Pons (tissue), 1 donor: ENCODE results near the gene TMEM250.

Source experiments
- DNase-seq: peaks from one replicate; pipeline ENCODE4 v3.0.0-alpha.2; 2016; ENCODE audit warnings: low spot score

TMEM250 gene

DNA sequence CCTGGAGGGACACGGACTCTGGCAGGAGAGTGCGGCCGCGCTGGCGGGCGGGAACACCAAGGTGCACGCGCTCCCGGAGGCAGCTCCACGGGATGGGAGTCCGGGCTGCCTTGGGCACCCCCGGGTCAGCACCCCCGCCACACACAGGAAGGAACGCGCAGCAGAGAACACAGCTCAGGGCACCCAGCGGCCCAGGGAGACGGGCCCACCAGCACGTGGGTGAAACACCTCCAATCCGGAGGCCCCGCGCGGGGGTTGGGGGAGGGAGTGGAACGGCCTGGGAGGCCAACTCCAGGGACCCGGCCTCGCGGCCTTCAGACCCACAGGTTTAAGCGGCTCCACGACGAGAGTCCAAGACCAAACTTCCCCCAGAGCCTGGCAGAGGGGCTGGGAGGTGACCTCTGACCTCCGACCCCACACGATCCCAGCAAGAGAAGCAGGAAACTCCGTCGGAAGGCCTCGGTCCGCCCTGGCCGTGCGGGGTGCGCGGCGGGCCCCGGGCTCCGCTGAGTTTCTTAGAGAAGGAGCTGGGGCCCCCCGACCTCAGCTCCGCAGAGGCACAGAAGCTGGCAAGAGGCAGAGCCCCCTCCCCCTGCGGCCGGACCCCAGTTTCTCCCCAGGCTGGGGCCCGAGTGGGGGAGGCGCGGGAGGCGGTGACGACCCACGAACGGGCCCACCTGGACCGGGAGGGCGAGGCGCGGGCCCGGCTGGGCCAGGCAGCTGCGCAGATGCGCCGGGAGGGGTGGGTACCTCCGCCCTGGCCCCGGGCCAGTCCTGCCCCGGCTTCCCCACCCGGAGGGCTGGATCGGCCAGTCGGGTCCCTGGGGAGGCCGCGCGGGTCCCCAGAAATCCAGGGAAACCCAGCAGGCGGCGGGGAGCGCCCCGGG lies 24.4 kb downstream of the TMEM250 start:
- DNase-seq, result no peak

DNA sequence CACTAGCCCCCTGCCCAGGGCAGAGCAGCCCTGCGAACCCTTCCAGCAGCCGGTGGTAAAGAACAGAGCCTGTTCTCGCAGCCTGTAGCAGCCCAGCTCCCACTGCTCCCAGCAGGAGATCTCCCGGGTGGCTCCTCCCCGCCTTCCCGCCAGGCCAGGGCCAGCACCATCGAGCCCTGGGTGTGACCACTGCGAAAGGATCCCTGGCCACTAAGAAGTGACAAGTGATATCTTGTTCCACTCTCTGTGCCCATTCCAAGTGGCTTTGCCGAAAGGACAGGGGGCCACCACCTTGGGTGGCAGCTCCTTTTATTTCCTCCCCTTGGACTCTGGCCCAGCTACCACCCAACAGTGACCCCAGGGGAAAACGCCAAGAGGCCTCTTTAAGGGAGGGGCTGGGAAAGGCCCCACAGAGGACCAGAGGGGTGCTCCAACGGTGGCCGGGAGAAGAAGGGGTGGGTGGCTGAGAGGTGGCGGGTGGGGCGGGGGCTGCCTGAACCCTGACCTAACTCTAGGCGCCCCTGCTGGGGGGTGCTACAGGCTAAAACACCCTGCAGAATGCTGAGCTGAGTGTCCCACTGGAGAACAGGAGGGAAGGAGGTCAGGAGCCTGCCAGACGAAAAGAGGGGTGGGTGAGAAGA lies 25.2 kb downstream of the TMEM250 start:
- peak; percentile 42 for DNase-seq

DNA sequence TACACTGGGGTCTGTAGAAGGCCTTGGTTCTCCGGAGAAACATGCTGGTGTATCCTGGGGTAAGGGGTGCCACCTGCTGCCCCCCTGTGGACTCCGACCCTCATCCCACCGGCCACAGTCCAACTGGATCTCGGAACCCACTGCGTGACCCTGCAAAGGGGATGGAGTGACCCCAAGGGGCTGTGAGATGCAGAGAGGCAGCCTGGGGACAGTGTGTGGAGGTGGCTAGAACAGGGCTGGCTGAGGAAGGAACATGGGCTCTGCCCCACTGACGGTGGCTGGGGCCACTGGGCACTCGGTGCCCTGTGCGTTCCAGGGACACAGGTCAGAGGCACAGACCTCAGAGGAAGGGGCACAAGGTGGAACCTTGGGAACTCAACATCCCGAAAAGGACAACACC lies 25.9 kb downstream of the TMEM250 start:
- no peak for DNase-seq

DNA sequence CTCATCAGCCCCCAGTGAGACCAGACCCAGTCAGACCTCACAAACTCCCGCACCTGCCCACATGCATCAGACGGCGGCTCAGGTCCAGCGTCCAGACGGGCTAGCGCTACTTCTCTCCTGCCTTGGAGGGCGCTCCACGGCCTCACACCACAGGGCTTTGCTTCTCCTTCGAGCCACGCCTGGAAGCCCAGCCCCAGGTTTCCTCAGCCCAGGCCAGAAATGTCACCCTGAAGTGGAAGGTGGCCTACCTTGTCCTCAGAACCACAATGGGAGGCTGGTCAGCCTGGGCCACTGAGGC lies 26.4 kb downstream of the TMEM250 start:
- DNase-seq, result no peak

DNA sequence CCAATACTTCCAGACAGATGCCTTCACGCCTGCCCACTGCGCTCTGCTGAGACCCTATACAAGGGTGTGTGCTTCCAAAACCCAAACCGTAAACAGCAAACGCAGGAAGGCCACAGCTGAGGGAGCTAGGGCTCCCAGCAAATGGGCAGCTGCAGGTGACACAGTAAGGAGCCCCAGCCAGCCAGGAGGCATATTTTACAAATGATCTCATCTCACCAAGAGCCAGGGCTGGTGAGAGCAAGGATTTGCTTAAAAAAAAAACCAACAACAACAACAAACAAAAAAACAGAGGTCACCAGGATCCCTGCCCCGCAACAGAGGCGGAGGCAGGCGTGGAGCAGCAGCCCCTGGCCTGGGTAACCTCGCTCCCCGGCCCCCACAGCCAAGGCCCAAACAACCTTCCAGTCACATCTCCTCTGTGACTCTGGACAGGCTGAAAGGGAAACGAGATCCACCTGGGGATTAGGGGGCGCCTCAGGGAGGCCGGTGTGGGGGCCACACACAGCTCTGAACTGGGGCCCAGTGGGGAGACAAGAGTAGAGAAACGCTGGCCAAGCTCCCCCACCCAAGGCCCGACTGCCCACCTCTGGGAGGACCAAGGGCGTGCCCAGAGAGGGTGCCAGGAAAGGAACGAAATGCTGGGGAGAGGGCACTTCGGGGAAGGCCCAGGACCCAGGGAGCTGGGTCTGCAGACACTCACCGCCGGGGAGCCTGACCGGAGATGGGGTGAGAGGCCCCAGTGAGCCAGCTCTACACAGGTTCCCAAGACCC lies 26.9 kb downstream of the TMEM250 start:
- no peak for DNase-seq

DNA sequence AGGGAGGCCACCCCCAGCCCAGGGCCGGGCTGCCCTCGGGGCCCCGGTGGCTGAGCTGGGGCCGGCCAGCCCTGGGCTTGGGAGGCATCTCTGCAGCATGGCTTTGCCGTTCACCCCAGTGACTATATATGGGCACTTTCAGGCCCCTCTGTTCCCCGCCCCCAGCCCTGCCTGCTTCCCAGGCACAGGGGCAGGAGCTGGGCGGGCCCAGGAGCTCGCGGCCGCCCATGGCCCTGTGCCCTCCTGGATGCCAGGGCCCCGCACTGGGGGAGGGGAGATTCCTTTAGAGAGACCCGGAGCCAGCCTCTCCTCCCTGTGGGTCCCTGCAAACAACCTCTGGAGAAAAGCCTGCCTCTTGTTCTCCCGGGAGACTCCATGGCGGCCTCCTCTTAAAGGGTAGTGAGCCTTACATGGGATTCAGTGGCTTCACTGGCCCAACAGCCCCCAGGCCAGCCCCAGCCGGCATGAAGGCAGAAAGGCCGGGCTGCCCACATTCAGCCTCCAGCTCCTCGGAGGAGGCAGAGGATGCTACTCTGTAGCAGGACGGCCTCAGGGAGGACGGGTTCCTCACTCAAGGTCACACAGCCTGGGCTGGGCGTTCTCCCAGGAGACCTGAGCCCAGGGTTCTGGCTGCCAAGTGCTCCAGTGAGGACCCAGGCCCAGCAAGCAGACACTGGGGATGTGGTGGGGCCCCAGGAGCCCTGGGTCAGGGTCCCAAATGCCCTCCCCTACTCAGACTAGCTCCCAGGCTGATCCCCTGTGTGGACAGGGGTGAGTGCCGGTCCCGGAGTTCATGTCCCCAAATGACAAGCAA lies 27.7 kb downstream of the TMEM250 start:
- no peak for DNase-seq

DNA sequence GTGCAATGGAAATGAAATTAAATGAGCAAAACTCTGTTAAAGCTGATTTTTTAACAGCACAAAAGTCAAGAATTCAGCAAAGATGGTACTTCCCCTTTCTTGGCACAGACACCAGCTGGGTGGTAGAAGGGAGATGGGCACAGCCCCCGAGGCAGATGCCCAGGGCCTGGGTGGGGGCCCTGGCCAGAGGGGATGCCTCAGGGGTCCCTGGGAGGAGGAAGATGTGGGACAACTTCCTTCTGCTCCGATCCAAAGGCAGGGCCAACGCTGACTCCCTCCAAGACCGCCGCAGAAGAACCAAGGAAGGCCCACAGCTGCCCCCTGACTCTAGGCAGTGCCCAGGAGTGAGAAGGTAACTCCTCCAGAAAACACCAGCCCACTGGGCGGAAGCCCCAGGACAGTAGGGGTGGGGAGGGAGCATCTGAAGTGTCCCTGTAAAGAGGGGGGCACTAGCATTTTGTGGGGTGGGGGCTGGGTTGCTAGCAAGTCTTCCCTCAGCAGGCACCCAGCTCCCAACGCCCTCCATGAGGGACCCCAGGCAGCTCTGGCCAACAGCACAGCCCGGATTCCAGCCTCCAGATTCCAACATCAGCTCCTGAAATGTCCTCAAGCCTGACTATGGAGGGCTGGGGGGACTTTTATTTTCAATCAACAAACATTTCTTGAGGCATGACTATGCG lies 28.5 kb downstream of the TMEM250 start:
- no peak for DNase-seq

DNA sequence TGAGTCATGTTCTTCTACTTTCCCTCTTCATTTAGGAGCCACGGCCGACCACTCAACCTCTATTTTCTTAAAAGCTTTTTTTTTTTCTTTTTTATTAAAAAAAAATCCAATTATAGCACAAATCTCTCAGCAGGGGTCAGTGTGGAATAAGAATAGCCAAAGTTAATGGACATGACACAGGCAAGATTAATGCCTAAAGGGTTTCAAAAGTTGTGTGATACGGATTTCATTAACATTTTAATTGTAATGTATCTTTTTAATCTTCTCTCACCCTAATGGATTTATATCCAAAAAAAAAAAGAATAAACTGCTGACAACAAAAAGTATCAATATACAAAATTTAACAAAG lies 29.0 kb downstream of the TMEM250 start:
- DNase-seq, result peak; percentile 50

DNA sequence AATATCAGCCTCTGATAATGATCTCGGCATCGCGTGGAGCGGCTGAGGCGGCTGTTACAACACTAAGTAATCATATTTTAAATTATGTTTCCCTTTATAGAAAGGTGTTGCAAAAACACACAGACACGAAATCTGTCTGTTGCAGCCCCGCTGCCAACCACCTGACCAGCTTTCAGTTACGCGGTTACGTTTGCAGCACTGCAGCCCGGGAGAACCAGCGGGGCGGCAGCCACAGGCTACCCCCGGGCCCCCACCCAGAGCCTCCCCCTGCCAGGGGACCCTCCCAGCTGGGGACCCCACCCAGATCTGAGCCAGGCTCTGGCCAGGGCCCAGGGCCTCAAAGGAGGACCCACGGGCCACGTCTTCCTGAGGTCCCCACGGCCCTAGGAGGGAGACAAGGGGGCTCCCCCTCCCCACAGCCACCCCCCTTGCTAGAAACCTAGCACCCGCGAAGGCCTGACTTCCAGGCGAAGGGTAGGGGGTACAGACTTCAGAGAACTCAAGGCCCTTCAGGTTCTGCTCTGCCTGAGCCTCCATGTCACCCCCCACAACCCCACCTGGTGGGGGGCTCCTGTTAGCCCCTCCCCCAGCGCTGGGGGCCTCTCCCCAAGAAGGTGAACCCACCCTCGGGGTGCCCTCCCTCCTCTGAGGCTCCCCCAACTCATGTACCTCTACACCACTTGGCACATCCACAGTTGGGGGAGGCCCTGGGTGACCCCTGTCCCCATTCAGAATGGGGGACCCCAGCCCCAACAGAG lies 29.6 kb downstream of the TMEM250 start:
- no peak for DNase-seq

DNA sequence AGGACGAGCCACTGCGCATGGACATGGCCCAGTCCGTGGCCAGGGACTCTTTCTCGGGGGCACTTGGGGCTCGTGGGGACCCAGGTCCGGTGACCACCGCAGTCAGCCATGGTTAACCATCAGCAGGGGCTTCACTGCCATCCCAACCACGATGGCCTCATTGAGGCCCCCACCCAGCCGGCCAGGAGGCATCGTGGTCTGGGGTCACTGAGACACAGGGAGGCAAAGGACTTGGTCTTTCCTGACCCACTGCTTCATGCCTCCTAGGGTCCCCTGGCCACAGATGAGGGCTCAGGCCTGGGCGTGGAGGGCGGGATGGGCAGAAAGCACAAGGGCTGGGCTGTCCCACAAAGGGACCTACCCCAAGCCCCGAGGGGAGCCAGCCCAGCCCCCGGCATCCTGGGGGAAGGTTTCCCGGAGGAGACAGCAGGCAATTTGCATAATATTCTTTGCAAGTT lies 30.2 kb downstream of the TMEM250 start:
- no peak for DNase-seq

DNA sequence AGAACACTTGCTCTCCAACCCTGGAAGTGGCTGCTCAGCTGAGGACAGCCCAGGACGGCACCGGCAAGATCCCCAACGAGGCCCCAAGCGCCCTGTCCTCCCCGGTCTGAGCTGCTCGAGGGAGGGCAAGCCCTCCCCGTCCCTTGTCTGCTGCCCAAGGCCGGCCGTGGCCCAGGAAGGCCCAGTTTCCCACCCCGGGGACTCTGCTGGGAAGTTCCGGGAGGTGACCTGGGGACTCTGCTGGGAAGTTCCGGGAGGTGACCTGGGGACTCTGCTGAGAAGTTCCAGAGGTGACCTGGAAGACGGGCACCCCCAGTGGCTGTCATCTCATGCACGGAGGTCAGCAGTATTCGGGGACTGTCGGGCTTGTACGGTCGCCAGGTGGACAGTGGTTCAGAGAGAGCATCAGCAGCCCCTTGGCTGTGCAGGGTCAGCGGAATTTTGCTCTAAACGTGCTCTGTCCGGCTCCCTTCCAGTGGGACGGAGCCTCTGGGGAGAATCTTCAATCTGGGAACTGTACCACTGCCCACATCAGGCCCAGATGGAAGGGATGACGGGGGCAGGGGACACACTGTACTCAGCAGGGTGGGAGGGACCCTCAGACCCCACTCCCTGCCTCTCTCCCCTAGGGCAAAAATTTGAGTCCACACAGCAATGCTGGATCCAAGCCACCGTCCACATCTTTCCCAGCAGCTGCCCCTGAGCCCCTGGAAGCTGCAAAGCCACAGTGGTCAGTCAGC lies 30.8 kb downstream of the TMEM250 start:
- DNase-seq, result no peak

DNA sequence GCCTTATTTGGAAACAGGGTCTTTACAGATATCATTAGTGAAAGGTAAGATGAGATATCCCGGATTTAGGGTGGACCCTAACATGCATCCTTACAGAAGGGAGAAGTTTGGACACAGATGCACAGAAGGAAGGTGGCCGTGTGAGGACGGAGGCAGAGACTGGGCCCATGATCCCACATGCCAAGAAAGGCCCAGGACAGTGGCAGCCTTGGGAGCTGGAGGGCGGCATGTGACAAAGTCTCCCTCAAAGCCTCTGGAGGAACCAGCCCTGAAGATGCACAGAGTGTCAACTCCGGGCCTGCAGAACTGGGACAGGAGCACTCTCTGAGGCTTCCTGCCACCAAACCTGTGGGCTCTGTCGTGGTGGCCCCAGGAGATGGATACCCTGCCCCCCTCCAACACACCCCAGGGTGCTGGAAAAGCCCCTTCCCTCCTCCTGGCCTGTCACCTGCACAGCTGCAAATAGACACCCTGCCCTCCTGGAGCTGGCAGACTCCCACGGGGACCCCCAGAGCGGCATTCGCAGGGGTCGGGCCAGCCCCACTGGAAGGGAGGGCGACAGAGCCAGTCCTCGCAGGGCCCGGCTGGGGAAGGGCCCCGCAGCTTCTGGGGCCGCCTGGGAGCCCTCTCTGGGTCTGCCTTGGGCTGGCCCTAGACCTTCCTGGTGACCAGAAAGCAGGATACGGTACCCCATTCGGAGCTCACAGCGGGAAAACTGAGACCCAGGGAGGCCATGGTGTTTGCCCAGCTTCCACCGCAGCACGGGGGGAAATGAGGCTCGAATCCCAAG lies 31.5 kb downstream of the TMEM250 start:
- DNase-seq, result no peak

DNA sequence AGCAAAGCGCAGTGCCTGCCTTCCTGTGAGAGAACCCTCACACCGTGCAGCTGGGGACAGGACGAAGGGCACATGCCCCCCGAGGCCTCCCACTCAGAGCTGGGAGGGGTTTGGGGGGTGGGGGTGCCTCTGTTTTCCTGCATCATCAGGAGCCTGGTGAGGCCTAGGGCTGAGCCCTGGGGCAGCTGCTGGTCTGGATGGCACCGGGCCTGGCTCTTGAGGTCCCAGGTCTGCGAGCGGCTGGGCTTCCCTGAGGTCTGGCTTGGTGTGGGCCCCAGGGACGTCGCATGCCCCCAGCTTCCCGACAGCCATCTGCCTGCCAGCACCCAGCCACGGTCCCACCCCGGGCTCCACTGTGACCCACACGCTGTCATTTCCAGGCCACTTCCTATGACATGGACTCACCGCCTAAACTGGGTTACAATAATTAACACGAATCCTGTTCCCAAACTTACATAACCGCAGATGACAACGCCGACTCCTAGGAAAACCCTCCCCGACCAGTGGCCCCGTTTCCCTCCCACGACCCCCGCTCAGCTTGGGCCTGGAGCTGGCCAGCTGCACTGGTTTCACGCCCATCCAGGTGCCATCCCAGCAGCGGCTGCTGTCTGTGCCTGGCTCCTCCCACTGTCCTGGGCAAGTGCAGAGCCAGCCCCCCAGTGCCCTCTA lies 32.3 kb downstream of the TMEM250 start:
- no peak for DNase-seq

DNA sequence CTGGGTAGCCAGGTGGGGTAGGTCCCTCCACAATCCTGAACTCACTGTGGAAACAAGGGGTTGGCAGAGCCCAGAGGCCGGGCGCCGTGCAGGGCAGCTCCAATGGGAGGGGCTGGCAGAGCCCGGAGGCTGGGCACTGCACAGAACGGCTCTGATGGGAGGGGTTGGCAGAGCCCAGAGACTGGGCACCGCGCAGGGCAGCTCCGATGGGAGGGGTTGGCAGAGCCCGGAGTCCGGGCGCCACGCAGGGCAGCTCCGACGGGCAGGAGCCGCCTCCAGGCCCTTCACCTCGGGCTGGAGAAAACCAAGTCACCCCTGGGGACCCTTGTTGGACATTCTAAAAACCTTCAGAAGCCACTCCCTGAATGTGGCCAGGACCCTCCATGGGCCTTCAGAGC lies 32.9 kb downstream of the TMEM250 start:
- peak; percentile 87 for DNase-seq

DNA sequence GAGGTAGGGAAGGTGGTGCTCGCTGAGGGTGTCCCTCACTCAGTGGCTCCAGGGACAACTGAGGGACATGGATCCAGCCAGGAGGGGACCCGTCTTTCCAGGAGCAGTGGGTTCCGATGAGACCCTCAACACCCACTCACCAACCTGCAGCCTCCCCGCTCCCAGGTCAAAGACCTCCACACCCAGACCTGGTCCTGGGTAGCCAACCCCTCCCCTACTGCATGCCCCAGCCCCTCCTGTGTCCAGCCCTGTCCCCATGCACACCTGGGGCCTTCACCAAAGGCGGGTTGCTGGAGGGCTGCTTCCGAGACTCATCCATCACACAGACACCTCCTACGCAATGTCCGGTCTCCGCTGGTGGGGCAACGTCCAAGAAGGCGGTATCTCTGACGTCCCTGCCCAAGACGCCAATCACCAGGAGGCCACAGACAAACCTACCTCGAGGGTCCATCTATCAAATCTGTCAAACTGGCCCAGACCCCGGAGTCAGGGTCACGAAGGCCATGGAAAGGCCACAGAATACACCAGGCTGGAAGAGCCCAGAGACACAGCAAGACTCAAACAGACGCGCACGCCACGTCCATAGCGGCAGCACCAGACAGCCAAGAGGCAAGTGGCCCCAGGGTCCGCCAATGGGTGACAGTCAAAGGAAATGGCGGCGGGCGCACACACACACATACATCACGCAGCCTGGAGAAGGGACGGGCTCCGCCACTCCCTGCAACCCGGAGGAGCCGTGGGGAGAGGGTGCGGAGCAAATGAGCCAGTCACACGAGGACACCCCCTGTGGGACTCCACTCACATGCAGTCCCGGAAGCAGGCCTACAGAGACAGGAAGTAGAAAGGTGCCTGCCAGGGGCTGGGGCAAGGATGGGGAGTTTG lies 34.4 kb downstream of the TMEM250 start:
- no peak for DNase-seq

DNA sequence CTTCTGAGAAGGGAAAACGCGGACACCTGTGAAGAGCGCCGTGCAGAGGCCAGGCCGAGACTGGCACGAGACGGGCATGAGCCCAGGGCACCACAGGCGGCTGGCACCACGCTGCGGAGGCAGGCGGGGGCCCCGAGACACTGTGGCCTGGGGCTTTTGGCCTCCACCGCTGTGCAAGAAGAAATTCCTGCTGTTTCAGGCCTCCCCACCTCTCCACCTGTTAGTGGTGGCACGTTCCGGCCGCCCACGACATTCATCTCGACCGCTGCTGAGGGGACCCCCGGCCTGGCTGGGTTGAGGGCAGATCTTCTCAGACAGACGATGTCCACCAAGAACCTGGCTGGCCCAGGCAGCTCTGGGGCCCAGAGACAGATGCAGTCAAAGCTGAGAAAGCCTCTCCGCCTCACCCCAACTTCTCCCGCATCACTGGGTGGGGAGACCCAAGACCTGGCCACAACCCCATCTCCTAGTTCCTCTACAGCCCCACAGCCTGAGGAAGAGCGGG lies 35.1 kb downstream of the TMEM250 start:
- no peak for DNase-seq
